Ishikawa (cell line): ENCODE data around the gene ERP44.

Experiments used
- EP300 ChIP-seq: IDR thresholded peaks from 2 replicates; pipeline ENCODE4 v1.6.1; 2012; ENCODE audit warnings: borderline replicate concordance
- NFIC ChIP-seq: IDR thresholded peaks from 2 replicates; pipeline ENCODE4 v1.6.1; 2012
- REST ChIP-seq: IDR thresholded peaks from 2 replicates; pipeline ENCODE4 v1.6.1; 2012; ENCODE audit warnings: low read depth, mild to moderate bottlenecking
- TAF1 ChIP-seq: IDR thresholded peaks from 2 replicates; pipeline ENCODE4 v1.6.1; 2012; ENCODE audit warnings: low read depth, mild to moderate bottlenecking
- ZBTB7A ChIP-seq: IDR thresholded peaks from 2 replicates; pipeline ENCODE4 v1.6.1; 2012; ENCODE audit warnings: low read depth

- TF ChIP-seq EP300 (no peak), TAF1 (no peak), ZBTB7A (no peak), NFIC (no peak), REST (no peak)
These were observed 2.8 kb upstream of the ERP44 start for GRCh38 chr9:100101608-100102007.
